Measurements from ENCODE around the gene CLCF1.

- TF ChIP-seq CTCF (IDR thresholded peaks at IDR 0.05; ENCODE audit: low read depth, low read length, poor library complexity, severe bottlenecking) = no peak
- no peak for TF ChIP-seq EZH2phosphoT487 (IDR thresholded peaks at IDR 0.05; ENCODE audit: borderline replicate concordance, low read length)
These were observed 35.9 kb upstream of the CLCF1 start for GRCh38 chr11:67409261-67409666.
